ENCODE data around the gene PER3. TPM values are rescaled to one million over a fixed set of nuclear protein-coding genes. Genes with fewer than 3 reads are reported as not detected.
"Not testable (repeated sequence)": the region's sequence is repeated elsewhere in the genome, so short reads cannot be mapped to it uniquely, and the experiment has no call there.

The PER3 gene
- total RNA-seq, 1 experiment from 2014 or later, result 5.2 TPM

- no peak for DNase-seq (ENCODE audit: low spot score)
These were observed 5.9 kb upstream of the PER3 start for GRCh38 chr1:7778133-7778628.

- no peak for DNase-seq (ENCODE audit: low spot score)
These were observed 3.1 kb upstream of the PER3 start for GRCh38 chr1:7780976-7781375.

- no peak for DNase-seq (ENCODE audit: low spot score)
These were observed 2.6 kb upstream of the PER3 start for GRCh38 chr1:7781501-7781900.

GRCh38 chr1:7781923-7782495, 2.1 kb upstream of the PER3 start:
- no peak for DNase-seq (ENCODE audit: low spot score)

- peak; percentile 38 for DNase-seq (ENCODE audit: low spot score)
These were observed 846 bp upstream of the PER3 start for GRCh38 chr1:7783178-7783711.

GRCh38 chr1:7784492-7785071, 491 bp downstream of the PER3 start:
- DNase-seq (ENCODE audit: low spot score), result no peak

GRCh38 chr1:7785108-7785507, 1.0 kb downstream of the PER3 start:
- no peak for DNase-seq (ENCODE audit: low spot score)

GRCh38 chr1:7786795-7787194, 2.7 kb downstream of the PER3 start:
- no peak for DNase-seq (ENCODE audit: low spot score)

GRCh38 chr1:7789828-7790227, 5.7 kb downstream of the PER3 start:
- DNase-seq (ENCODE audit: low spot score), result no peak

GRCh38 chr1:7791027-7791426, 6.9 kb downstream of the PER3 start:
- not testable (repeated sequence) for DNase-seq (ENCODE audit: low spot score)

GRCh38 chr1:7795406-7795805, 11.3 kb downstream of the PER3 start:
- DNase-seq (ENCODE audit: low spot score), result no peak

- DNase-seq (ENCODE audit: low spot score), result no peak
These were observed 21.4 kb downstream of the PER3 start for GRCh38 chr1:7805460-7805859.

- DNase-seq (ENCODE audit: low spot score), result peak; percentile 6
These were observed 24.3 kb downstream of the PER3 start for GRCh38 chr1:7808253-7808844.

GRCh38 chr1:7809742-7810141, 25.7 kb downstream of the PER3 start:
- DNase-seq (ENCODE audit: low spot score), result no peak

- DNase-seq (ENCODE audit: low spot score), result peak; percentile 37
These were observed 26.3 kb downstream of the PER3 start for GRCh38 chr1:7810395-7810794.

GRCh38 chr1:7811476-7811875, 27.4 kb downstream of the PER3 start:
- DNase-seq (ENCODE audit: low spot score), result no peak

GRCh38 chr1:7813677-7814373, 29.7 kb downstream of the PER3 start:
- no peak for DNase-seq (ENCODE audit: low spot score)

- DNase-seq (ENCODE audit: low spot score), result no peak
These were observed 37.2 kb downstream of the PER3 start for GRCh38 chr1:7821282-7821681.

- no peak for DNase-seq (ENCODE audit: low spot score)
These were observed 40.6 kb downstream of the PER3 start for GRCh38 chr1:7824701-7825100.

- DNase-seq (ENCODE audit: low spot score), result no peak
These were observed 42.3 kb downstream of the PER3 start for GRCh38 chr1:7826363-7826762.

- no peak for DNase-seq (ENCODE audit: low spot score)
These were observed 43.2 kb downstream of the PER3 start for GRCh38 chr1:7827126-7827955.

GRCh38 chr1:7831458-7831857, 47.4 kb downstream of the PER3 start:
- DNase-seq (ENCODE audit: low spot score), result no peak
